ENCODE data around the gene CNN2.
A peak's percentile ranks its signal among the peaks of the same experiment; 100 is the strongest.

Gene CNN2

DNA sequence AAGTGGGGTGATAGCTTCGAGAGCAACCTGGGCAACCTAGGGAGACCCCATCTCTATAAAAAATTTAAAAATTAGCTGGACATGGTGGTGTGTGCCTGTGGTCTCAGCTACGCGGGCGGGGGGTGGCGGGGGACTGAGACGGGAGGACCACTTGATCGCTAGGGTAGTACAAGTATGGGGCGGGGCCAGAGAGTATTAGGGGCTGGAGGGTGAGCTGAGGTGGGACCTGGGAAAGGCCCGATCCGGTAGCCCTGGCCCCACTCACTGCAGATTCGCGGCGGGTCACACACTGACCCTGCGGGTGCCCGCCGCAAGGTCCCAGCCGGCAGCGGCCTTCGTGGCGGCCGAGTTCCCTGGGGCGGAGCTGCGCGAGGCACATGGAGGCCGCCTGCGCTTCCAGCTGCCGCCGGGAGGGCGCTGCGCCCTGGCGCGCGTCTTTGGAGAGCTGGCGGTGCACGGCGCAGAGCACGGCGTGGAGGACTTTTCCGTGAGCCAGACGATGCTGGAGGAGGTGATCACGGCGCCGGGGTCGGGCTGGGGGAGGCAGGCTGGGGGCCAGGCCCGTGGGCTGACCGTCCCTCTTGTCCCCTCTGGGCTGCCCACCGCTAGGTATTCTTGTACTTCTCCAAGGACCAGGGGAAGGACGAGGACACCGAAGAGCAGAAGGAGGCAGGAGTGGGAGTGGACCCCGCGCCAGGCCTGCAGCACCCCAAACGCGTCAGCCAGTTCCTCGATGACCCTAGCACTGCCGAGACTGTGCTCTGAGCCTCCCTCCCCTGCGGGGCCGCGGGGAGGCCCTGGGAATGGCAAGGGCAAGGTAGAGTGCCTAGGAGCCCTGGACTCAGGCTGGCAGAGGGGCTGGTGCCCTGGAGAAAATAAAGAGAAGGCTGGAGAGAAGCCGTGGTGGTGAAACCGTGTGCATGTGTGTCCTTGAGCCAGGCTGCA lies 38.5 kb downstream of the CNN2 start:
- no peak for DNase-seq (ENCODE audit: low read depth in 2 of 2, low spot score in 1 of 2)

- no peak for DNase-seq (ENCODE audit: low read depth in 2 of 2, low spot score in 1 of 2)
Observed at GRCh38 chr19:1065606-1066109, 39.2 kb downstream of the CNN2 start.

- no peak for DNase-seq (ENCODE audit: low read depth in 2 of 2, low spot score in 1 of 2)
Observed at GRCh38 chr19:1066251-1066747, 39.9 kb downstream of the CNN2 start.

- DNase-seq (ENCODE audit: low read depth in 2 of 2, low spot score in 1 of 2), result peak; percentile 54 to 74
Observed at GRCh38 chr19:1066748-1067340, 40.4 kb downstream of the CNN2 start, which contains the start of gene ARHGAP45. TSS of gene ARHGAP45 (plus strand) at chr19:1067167. CDS start at chr19:1067406, 239 bp downstream.

- peak in 1 of 2 donors; percentile 54 for DNase-seq (ENCODE audit: low read depth in 2 of 2, low spot score in 1 of 2)
Observed at GRCh38 chr19:1067341-1067957, 41.0 kb downstream of the CNN2 start.

DNA sequence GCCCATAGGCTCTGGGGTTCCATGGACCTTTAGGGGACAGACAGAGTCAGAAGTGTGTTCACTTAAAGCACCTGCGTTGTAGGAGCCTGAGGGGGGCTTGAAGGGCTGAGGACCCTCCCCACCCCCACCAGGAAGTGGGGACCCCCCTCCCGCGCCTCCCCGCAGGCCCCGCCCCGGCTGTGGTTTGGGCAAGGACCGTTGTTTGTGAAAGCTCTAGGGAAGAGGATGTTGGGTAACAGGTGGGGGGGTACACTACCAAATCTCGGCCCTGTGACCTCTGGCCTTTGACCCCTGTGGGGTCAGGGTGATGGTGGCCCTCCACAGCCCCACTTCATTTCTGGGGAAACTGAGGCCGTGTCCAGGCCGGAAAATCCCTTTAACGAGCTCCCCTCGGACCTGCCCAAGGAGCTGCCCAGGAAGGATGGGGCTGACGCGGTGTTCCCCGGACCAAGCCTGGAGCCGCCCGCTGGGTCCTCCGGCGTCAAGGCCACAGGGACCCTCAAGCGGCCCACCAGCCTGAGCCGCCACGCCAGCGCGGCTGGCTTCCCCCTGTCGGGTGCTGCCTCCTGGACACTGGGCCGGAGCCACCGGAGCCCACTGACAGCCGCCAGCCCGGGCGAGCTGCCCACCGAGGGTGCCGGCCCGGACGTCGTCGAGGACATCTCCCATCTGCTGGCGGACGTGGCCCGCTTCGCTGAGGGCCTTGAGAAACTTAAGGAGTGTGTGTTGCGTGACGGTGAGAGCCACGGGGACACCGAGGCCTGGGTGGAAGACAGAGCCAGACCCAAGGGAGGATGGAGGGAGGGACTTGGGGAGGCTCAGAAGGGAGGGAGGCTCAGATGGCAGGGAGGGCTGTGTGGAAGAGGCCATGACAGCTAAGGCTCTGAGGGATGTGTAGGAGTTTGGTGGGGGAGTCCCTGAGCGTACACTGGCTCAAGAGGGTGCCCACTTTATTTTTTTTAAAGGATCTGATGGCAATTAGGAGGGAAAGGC lies 41.9 kb downstream of the CNN2 start:
- no peak for DNase-seq (ENCODE audit: low read depth in 2 of 2, low spot score in 1 of 2)

- DNase-seq (ENCODE audit: low read depth in 2 of 2, low spot score in 1 of 2), result no peak
Observed at GRCh38 chr19:1069009-1069779, 42.8 kb downstream of the CNN2 start.

DNA sequence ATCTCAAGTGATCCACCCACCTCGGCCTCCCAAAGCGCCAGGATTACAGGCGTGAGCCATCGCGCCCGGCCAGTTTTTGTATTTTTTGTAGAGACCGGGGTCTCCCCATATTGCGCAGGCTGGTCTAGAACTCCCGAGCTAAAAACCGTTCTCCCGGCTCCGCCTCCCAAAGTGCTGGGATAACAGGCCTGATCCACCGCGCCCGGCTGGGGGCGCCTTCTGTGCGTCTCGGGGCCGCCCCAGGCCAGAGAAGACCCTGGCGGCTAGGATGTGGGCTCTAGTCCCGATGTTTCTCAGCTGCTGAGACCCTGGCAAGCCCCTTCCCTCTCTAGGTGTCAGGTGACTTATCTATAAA lies 44.1 kb downstream of the CNN2 start:
- DNase-seq (ENCODE audit: low read depth in 2 of 2, low spot score in 1 of 2), result no peak

DNA sequence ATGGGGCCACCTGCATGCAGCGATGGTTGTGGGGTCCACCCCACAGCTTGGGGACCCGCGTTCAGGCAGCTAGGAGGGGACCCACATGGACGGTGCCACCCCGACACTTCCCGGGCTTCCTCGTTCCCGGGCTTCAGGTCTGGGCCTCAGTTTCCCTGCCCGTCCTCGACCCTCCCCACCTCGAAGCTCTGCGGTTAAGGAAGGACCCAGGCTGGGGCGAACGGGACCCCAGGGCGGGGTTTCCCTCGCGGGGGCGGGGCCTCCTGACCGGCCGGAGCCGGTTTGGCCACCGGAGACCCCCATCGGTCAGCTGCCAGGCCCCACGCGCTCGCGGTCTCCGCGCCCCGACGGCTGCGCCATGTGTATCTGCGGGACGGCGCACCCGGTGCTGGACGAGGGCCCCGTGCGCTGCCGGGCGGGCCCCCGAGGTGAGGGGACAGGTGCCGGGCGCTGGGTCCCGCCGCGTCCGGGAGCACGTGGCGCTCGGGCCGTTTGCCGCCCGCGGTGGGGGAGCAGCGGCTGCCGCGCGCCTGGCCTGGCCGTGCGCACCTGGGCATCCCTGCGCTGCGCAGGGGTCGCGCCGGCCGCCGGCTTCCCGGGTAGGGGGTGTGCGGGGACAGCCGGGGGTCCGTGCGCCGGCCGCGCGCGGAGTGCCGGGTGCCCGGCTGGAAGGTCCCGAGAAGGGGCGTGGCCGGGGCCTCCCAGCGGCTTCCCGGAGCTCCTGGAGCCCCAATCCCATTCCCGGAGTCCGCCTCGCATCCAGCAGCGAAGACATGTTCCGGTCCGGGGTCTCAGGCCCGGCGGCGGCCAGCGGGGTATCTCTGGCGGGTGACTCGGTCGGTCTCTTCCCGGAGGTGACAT lies 44.8 kb downstream of the CNN2 start:
- no peak for DNase-seq (ENCODE audit: low read depth in 2 of 2, low spot score in 1 of 2)

GRCh38 chr19:1072371-1073015 lies 46.1 kb downstream of the CNN2 start:
- DNase-seq (ENCODE audit: low read depth in 2 of 2, low spot score in 1 of 2), result no peak

DNA sequence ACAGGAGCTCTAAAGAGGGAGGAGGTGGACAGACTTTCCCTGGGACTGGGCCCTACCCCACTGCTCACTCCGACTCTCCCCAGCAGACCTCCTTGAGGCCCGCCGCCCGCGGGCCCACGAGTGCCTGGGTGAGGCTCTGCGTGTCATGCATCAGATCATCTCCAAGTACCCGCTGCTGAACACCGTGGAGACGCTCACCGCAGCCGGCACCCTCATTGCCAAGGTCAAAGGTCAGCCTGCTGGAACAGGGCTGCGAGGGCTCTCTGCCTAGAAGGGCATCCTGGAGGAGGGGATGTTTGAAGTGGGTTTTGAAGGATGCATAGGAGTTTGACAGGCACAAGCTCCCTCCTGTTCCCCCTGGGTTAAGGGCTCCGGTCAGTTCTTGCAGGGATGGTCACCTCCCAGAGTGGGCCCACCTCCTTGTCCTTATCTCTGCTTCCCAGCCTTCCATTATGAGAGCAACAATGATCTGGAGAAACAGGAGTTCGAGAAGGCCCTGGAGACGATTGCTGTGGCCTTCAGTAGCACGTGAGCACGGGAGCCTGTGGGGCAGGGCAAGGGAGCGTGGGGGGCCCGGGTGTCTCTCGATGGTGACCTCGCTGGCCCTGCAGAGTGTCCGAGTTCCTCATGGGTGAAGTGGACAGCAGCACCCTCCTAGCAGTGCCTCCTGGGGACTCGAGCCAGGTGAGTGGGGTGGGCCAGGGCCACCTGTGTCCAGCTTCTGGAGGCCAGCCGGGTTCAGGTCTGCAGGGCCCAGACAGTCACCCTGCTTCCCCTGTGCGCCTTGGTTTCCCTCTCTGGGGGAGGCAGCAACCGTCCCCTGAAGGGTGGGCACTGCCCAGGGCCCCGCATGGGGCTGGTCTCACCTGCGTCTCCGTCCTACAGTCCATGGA lies 46.9 kb downstream of the CNN2 start:
- no peak for DNase-seq (ENCODE audit: low read depth in 2 of 2, low spot score in 1 of 2)

DNA sequence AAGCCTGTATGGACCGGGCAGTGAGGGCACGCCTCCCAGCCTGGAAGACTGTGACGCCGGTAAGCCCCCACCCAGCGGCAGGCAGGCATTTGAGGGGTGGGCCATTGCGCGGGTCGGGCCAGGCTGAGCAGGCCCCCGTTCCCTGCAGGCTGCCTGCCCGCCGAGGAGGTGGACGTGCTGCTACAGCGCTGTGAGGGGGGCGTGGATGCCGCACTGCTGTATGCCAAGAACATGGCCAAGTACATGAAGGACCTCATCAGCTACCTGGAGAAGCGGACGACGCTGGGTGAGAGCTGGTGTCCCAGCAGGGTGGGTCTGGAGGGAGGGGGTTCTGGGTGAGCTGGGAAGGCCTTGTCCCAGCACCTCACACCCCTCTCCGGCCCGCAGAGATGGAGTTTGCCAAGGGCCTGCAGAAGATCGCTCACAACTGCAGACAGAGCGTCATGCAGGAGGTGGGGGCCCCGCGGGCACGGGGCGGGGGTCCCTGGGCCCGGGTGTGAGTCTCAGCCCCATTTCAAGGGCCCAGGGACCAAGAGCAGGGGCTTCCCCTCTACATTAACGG lies 47.6 kb downstream of the CNN2 start:
- DNase-seq (ENCODE audit: low read depth in 2 of 2, low spot score in 1 of 2), result no peak

GRCh38 chr19:1074544-1075283 lies 48.3 kb downstream of the CNN2 start:
- peak; percentile 85 to 90 for DNase-seq (ENCODE audit: low read depth in 2 of 2, low spot score in 1 of 2)

DNA sequence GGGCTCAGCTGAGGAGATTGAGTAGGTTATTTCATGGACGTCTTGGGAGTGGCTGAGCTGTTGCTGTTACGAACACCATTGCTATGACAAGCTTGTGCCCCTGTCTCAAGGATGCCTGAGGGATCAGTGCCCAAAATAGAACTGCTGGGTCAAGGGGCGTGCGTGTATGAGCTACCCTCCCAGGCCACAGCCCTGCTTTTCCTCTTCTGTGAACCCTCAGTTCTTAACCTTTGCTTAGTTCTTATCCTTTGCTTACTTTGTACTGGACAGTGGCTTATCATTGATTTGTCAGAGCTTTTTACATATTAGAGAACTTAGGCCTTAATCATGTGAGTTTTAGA lies 49.6 kb downstream of the CNN2 start:
- DNase-seq (ENCODE audit: low read depth in 2 of 2, low spot score in 1 of 2), result no peak

- DNase-seq (ENCODE audit: low read depth in 2 of 2, low spot score in 1 of 2), result peak; percentile 76 to 89
Observed at GRCh38 chr19:1076951-1077350, 50.5 kb downstream of the CNN2 start.

DNA sequence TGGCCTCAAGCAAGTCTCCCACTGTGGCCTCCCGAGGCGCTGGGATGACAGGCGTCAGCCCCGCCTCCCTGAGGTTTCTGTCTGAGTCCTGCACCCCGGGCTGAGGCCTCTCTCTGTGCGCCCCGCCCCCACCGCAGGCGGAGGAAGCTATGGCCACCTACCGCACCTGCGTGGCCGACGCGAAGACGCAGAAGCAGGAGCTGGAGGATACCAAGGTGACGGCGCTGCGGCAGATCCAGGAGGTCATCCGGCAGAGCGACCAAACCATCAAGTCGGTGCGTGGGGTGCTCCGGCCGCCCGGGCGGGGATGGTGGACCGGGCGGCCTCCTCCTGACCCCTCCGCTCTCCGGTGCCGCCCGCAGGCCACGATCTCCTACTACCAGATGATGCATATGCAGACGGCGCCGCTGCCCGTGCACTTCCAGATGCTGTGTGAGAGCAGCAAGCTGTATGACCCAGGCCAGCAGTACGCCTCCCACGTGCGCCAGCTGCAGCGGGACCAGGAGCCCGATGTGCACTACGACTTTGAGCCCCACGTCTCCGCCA lies 53.2 kb downstream of the CNN2 start:
- DNase-seq (ENCODE audit: low read depth in 2 of 2, low spot score in 1 of 2), result no peak
